H1 (cell line): Measurements from ENCODE around the gene GPR155. TPM values are rescaled to one million over a fixed set of nuclear protein-coding genes. Genes with fewer than 3 reads are reported as not detected.

Source experiments
- BCL11A ChIP-seq, 2 experiments: IDR thresholded peaks; one replicate each; pipeline ENCODE4 v1.6.1; 2011; ENCODE audit warnings: low read depth in 2 of 2, low read length in 2 of 2, mild to moderate bottlenecking in 2 of 2
- CEBPB ChIP-seq: IDR thresholded peaks from 2 replicates; pipeline ENCODE4 v1.6.1; 2012; ENCODE audit warnings: low read depth, low read length
- CTBP2 ChIP-seq: IDR thresholded peaks from 2 replicates; pipeline ENCODE4 v1.7.0; 2011; ENCODE audit warnings: borderline replicate concordance, mild to moderate bottlenecking, moderate library complexity, mixed read lengths, low read length; ENCODE audit not compliant: insufficient read depth, insufficient read length
- SIN3A ChIP-seq, 2 experiments: IDR thresholded peaks in 1 of 2; conservative IDR thresholded peaks in 1 of 2; 2 replicates each; pipeline ENCODE4 v1.6.1; 2011 to 2012; ENCODE audit warnings: low read length in 2 of 2, improper control_type of control experiment in 1 of 2, low read depth in 1 of 2, mild to moderate bottlenecking in 1 of 2
- polyA plus RNA-seq, 7 experiments: library from polyadenylated mRNA; depleted of rRNA in 3 of 7; stranded (reverse) in 5 of 7; unstranded in 2 of 7; fragments of >200 nt in 5 of 7; fragments of 200-250 nt in 2 of 7; gene quantifications; 1 replicate in 5 of 7; 2 replicates in 1 of 7; 4 replicates in 1 of 7; pipeline versions ENCODE4 v1.2.1 to v1.2.3, GENCODE V29; 2011 to 2013; ENCODE audit warnings: missing spikeins in 2 of 7, mixed read lengths in 2 of 7
- total RNA-seq: library from RNA; stranded (reverse); fragmentation: NEBNext Ultra II Directional; extraction: Animal tissue kit (Norgen Biotek cat#: 25700); gene quantifications from 2 replicates; pipeline ENCODE4 v1.2.1, GENCODE V29; 2021

GPR155 gene
- total and polyA plus RNA-seq, 2 of the 8 experiments (the other 6 are each of a cell fraction or from before 2014, with no cell fraction given), result 0.26 to 2.1 TPM

GRCh38 chr2:174444761-174445160 is 42.1 kb downstream of the GPR155 start (continued):
- TF ChIP-seq SIN3A (conservative IDR thresholded peaks at IDR 0.05 in 1 of 2, IDR thresholded peaks at IDR 0.05 in 1 of 2; ENCODE audit: low read depth in 1 of 2, low read length in 2 of 2) (no peak), CEBPB (no peak), CTBP2 (no peak), BCL11A (IDR thresholded peaks at IDR 0.05; ENCODE audit: low read depth in 2 of 2, low read length in 2 of 2) (no peak)
